ENCODE measurements around the gene POGK.

POGK gene

GRCh38 chr1:166840309-166841274, 1.3 kb downstream of the POGK start:
- in situ Hi-C loops (cut with HindIII; ENCODE audit: low pct_unique_long_range_greater_than_20kb, low sequenced_read_pairs), result no loop called here
- TF ChIP-seq JUND (IDR thresholded peaks at IDR 0.05; ENCODE audit: low read depth), result no peak
- peak; percentile 36 to 86 for DNase-seq (ENCODE audit: low read depth in 1 of 2, low spot score in 1 of 2)

- in situ Hi-C loops (cut with HindIII; ENCODE audit: low pct_unique_long_range_greater_than_20kb, low sequenced_read_pairs), result no loop called here
- TF ChIP-seq JUND (IDR thresholded peaks at IDR 0.05; ENCODE audit: low read depth), result no peak
- DNase-seq (ENCODE audit: low read depth in 1 of 2, low spot score in 1 of 2), result no peak
These were observed 4.0 kb downstream of the POGK start for GRCh38 chr1:166843322-166843721.

GRCh38 chr1:166843769-166844596, 4.7 kb downstream of the POGK start:
- in situ Hi-C loops (cut with HindIII; ENCODE audit: low pct_unique_long_range_greater_than_20kb, low sequenced_read_pairs), result no loop called here
- no peak for DNase-seq (ENCODE audit: low read depth in 1 of 2, low spot score in 1 of 2)
- no peak for TF ChIP-seq JUND (IDR thresholded peaks at IDR 0.05; ENCODE audit: low read depth)

GRCh38 chr1:166844791-166845190, 5.5 kb downstream of the POGK start:
- TF ChIP-seq JUND (IDR thresholded peaks at IDR 0.05; ENCODE audit: low read depth), result no peak
- DNase-seq (ENCODE audit: low read depth in 1 of 2, low spot score in 1 of 2), result no peak
- in situ Hi-C loops (cut with HindIII; ENCODE audit: low pct_unique_long_range_greater_than_20kb, low sequenced_read_pairs), result no loop called here

- TF ChIP-seq JUND (IDR thresholded peaks at IDR 0.05; ENCODE audit: low read depth), result no peak
- in situ Hi-C loops (cut with HindIII; ENCODE audit: low pct_unique_long_range_greater_than_20kb, low sequenced_read_pairs), result no loop called here
- no peak for DNase-seq (ENCODE audit: low read depth in 1 of 2, low spot score in 1 of 2)
These were observed 8.9 kb downstream of the POGK start for GRCh38 chr1:166848193-166848592.

GRCh38 chr1:166849135-166849534, 9.9 kb downstream of the POGK start:
- DNase-seq (ENCODE audit: low read depth in 1 of 2, low spot score in 1 of 2), result no peak
- TF ChIP-seq JUND (IDR thresholded peaks at IDR 0.05; ENCODE audit: low read depth), result no peak
- in situ Hi-C loops (cut with HindIII; ENCODE audit: low pct_unique_long_range_greater_than_20kb, low sequenced_read_pairs), result no loop called here

GRCh38 chr1:166852918-166853317, 13.6 kb downstream of the POGK start:
- TF ChIP-seq JUND (IDR thresholded peaks at IDR 0.05; ENCODE audit: low read depth), result no peak
- in situ Hi-C loops (cut with HindIII; ENCODE audit: low pct_unique_long_range_greater_than_20kb, low sequenced_read_pairs), result no loop called here
- no peak for DNase-seq (ENCODE audit: low read depth in 1 of 2, low spot score in 1 of 2)

GRCh38 chr1:166855558-166855957, 16.3 kb downstream of the POGK start:
- DNase-seq (ENCODE audit: low read depth in 1 of 2, low spot score in 1 of 2), result no peak
- TF ChIP-seq JUND (IDR thresholded peaks at IDR 0.05; ENCODE audit: low read depth), result no peak
- in situ Hi-C loops (cut with HindIII; ENCODE audit: low pct_unique_long_range_greater_than_20kb, low sequenced_read_pairs), result no loop called here

- in situ Hi-C loops (cut with HindIII; ENCODE audit: low pct_unique_long_range_greater_than_20kb, low sequenced_read_pairs), result no loop called here
- TF ChIP-seq JUND (IDR thresholded peaks at IDR 0.05; ENCODE audit: low read depth), result no peak
- DNase-seq (ENCODE audit: low read depth in 1 of 2, low spot score in 1 of 2), result no peak
These were observed 18.7 kb downstream of the POGK start for GRCh38 chr1:166857995-166858394.

- no peak for DNase-seq (ENCODE audit: low read depth in 1 of 2, low spot score in 1 of 2)
- in situ Hi-C loops (cut with HindIII; ENCODE audit: low pct_unique_long_range_greater_than_20kb, low sequenced_read_pairs), result no loop called here
- TF ChIP-seq JUND (IDR thresholded peaks at IDR 0.05; ENCODE audit: low read depth), result no peak
These were observed 19.6 kb downstream of the POGK start for GRCh38 chr1:166858726-166859419.

- DNase-seq (ENCODE audit: low read depth in 1 of 2, low spot score in 1 of 2), result no peak
- no peak for TF ChIP-seq JUND (IDR thresholded peaks at IDR 0.05; ENCODE audit: low read depth)
- in situ Hi-C loops (cut with HindIII; ENCODE audit: low pct_unique_long_range_greater_than_20kb, low sequenced_read_pairs), result no loop called here
These were observed 20.3 kb downstream of the POGK start for GRCh38 chr1:166859597-166859996.

GRCh38 chr1:166865926-166866325, 26.7 kb downstream of the POGK start:
- DNase-seq (ENCODE audit: low read depth in 1 of 2, low spot score in 1 of 2), result no peak
- no peak for TF ChIP-seq JUND (IDR thresholded peaks at IDR 0.05; ENCODE audit: low read depth)
- in situ Hi-C loops (cut with HindIII; ENCODE audit: low pct_unique_long_range_greater_than_20kb, low sequenced_read_pairs), result no loop called here
